HG02884 (cell line): ENCODE results near the gene ESYT3.
"Not testable (repeated sequence)": the region's sequence is repeated elsewhere in the genome, so short reads cannot be mapped to it uniquely, and the experiment has no call there.

Source experiments
- ATAC-seq: cut with Tn5 transposase; IDR thresholded peaks from one replicate; pipeline ENCODE4 v1.9.1; 2021; ENCODE audit warnings: mild to moderate bottlenecking, moderate library complexity; ENCODE audit not compliant: unreplicated experiment

ESYT3 gene

GRCh38 chr3:138441742-138442141 lies 7.3 kb downstream of the ESYT3 start:
- ATAC-seq: no peak

DNA sequence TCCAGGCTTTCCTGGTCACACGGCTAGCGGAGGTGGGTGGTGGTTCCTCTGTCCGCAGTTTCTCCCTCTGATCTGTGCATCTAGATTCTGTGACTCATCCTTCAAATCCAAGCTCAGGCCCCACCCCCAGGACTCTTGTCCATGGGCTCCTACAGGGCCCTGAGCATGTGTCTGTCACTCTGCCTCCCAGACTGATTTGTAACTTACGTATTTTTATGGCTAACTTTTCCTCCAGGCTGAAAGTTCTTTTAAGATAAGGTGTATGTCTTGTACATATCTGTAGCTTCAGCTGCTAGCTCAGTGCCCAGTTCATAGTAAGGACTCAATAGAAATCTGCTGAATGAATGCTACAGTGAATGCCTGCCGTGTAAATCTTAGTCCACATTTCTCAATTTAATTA lies 8.0 kb downstream of the ESYT3 start:
- no peak for ATAC-seq

- ATAC-seq: no peak
These were observed 8.7 kb downstream of the ESYT3 start for GRCh38 chr3:138443091-138443490.

GRCh38 chr3:138443521-138444503 lies 9.4 kb downstream of the ESYT3 start:
- ATAC-seq: no peak

- no peak for ATAC-seq
These were observed 10.8 kb downstream of the ESYT3 start for GRCh38 chr3:138445236-138445635.

GRCh38 chr3:138445654-138446053 lies 11.2 kb downstream of the ESYT3 start:
- ATAC-seq: no peak

- ATAC-seq: no peak
These were observed 14.2 kb downstream of the ESYT3 start for GRCh38 chr3:138448631-138449030.

DNA sequence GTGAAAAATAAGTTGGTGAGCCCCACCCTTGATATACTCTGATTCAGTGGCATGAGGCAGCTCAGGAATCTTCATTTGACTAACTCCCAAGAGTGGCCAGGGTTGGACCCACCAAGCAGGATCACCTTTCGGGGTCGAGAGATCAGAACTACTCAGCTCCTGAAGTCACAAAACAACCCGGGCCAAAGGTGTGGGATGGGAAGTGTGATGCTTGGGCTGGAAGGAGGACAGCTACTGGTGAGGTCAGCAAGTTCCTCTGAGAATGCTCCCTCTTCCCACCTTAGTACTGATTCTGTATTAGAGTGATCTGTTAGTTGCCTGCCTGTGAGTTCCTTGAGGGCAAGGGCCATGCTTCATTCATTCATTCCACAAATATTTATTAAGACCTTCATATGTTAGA lies 15.1 kb downstream of the ESYT3 start:
- no peak for ATAC-seq

GRCh38 chr3:138450181-138450580 lies 15.8 kb downstream of the ESYT3 start:
- no peak for ATAC-seq

- ATAC-seq: no peak
These were observed 16.4 kb downstream of the ESYT3 start for GRCh38 chr3:138450704-138451424.

DNA sequence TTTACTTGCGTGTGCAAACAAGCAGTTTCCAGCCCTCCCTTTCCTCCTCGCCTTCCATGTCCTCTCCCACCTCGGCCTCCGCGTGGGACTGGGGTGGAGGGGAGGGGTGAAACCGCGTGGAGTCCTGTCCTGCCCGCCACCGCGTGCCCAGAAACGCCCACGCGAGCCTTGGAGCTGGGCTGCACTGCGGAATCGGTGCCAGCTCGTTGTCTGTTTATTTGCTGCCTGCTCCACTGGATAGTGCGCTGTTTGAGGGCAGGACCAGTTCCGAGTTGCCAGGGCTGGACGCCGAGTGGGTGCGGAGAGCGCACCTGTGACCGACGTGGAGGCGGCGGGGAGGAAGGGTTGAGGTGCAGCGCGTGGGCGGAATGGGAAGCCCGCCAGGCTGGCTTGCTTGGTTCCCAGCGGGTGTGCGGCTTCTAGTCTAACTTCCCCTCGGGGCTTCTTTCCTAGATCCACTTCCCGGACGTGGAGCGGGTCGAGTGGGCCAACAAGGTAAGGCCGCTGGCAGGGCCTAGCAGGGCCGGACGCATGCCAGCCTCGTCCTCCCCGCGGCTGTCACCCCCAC lies 17.3 kb downstream of the ESYT3 start:
- no peak for ATAC-seq

DNA sequence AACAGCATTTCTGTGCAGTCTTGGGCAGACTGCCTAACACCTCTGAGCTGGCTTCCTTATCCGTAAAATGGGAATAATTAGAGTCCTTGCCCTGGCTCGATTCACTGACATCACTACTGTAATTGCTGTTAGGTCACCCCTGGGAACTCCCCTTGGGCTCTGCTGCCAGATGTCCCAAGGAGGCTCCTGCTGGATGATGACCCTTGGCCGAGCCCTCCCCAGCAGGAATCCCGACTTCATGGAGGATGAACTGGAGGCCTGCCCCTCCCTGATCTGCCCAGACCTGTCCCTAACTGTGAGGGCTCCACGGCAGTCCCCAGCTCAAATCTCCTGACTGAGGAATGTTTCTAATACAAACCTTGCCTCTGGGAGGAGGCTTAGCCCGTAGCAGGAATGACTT lies 18.0 kb downstream of the ESYT3 start:
- ATAC-seq: no peak

DNA sequence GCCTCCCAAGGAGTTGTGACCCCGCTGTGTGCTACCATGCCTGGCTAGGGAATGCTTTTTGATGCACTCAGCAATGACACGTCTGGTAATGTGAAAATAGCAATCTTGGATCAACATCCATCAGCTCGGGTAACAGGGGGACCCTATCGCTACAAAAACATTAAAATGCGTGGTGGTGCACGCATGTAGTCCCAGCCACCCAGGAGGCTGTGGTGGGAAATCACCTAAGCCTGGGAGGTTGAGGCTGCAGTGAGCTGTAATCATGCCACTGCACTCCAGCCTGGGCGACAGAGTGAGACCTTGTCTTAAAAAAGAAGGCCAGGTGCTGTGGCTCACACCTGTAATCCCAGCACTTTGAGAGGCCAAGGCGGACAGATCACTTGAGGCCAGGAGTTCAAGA lies 19.5 kb downstream of the ESYT3 start:
- not testable (repeated sequence) for ATAC-seq

- no peak for ATAC-seq
These were observed 21.6 kb downstream of the ESYT3 start for GRCh38 chr3:138455801-138456716.

GRCh38 chr3:138456961-138457862 lies 22.8 kb downstream of the ESYT3 start:
- ATAC-seq: no peak

DNA sequence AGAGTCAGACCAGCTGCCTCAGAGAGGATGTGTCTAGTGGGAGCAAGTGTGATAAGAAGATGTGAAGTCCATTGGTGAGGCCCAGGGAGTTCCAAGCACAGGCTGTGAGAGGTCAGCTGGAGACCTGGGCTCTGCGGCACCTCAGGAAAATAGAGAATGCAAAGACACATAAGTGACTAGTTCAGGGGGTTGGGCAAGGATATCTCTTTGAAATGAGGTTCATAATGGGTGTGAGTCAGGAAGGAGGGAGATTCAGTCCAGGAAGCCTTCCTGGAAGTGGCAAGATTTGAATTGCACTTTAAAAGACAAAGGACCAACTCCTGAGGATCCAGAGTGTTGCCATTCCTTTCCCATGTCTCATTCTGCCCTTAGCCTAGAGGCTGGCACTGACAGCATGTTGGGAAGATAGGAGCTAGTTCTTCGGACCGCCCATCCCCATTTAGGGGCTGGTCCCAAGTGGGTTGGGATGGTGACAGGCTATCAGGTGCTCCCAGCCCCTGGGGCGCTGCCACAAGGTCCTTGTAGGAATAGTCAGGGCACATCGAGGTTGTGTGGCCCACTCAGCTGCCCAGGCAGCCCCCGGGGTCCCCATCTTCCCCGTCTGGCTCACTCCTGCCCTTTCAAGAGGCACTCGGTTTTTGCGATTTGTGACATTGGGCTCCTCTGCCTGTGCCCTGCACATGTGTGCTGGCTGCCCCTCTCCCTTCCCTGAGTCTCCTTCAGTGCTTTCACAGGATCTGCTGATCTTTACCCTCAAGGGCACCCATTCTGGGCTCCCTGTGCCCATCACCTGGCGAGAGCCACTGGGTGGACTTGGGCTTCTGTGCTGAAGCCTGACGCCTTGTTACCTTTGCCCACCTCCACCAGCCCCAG lies 23.7 kb downstream of the ESYT3 start:
- ATAC-seq: no peak

DNA sequence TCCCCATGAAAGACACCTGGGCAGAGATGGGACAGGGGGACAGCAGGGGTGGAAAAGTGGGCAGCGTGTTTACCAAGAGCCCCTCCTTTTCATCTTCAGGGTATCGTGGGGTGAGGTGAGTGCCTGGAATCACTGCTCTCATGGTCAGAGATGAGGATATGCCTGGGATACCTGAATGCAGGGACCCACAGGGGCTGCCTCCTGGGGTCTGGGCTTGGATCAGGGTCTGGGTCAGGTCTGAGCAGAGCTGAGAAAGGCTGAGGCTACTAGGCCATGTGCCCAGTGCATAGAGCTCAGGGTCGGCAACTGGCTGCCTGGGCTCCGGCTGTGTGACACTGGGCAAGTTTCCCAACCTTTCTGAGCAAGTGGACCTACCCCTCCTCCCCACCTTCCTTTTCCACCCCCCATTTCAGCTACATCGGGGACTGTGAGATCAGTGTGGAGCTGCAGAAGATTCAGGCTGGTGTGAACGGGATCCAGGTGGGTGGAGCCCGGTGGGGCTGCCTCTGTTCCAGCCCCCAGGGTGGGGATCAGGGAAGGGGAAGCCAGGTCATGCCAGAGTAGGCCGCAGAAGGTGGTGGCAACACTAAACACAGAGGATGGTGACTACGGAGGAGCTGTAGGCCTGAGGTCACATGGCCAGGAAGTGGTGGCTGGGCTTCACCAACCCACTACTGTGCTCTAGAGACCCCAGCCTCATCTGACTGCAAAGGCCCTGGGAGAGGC lies 24.5 kb downstream of the ESYT3 start:
- no peak for ATAC-seq
